ENCODE results near the gene CIAO1. TPM values are rescaled to one million over a fixed set of nuclear protein-coding genes. Genes with fewer than 3 reads are reported as not detected.

CIAO1 gene
- total and polyA plus RNA-seq, 2 donors (not counting 1 experiment from before 2014, with no cell fraction given), result 74.8 to 85.4 TPM

GRCh38 chr2:96316999-96317398, 51.0 kb downstream of the CIAO1 start:
- ChIA-PET CTCF (interaction anchor here (0.5 kb wide), 1 partner anchor 23 kb away, joined by 3 read pairs; no protein-coding TSS in a partner anchor), POLR2A (no interaction called here)
- Histone ChIP-seq H2AFZ (ENCODE audit: insufficient read depth, low read depth, low read length, poor library complexity, severe bottlenecking) (no peak overlapping the region), H4K20me1 (ENCODE audit: control insufficient read depth, insufficient read depth, low read length, poor library complexity, severe bottlenecking) (no peaks in the 10 kb centered on the region), H3K9ac (ENCODE audit: low read length) (no peak overlapping the region), H3K27me3 (replicated peaks in 1 of 4; ENCODE audit: control extremely low read depth in 1 of 4, control insufficient read depth in 3 of 4, insufficient read depth in 4 of 4, low read length in 3 of 4) (no peaks in the 10 kb centered on the region), H3K9me3 (ENCODE audit: control extremely low read depth in 1 of 3, control insufficient read depth in 2 of 3, insufficient read depth in 1 of 3, low read length in 2 of 3) (no peaks in the 10 kb centered on the region), H3K4me1 (ENCODE audit: control insufficient read depth in 2 of 2, insufficient read depth in 2 of 2, low read length in 2 of 2) (peaks cover 25% of the 10 kb centered on the region in 2 donors), H3K36me3 (replicated peaks in 1 of 2; ENCODE audit: control extremely low read depth in 1 of 2, control insufficient read depth in 1 of 2, extremely low read depth in 1 of 2, insufficient read depth in 2 of 2, low read length in 1 of 2) (no peaks in the 10 kb centered on the region), H3K4me3 (ENCODE audit: control extremely low read depth in 1 of 5, extremely low read depth in 1 of 5, insufficient read depth in 1 of 5, low read depth in 2 of 5, low read length in 4 of 5) (no peak overlapping the region), H3K27ac (ENCODE audit: low read length in 2 of 2) (no peak overlapping the region), H3K4me2 (replicated peaks; ENCODE audit: low read depth, low read length, poor library complexity, severe bottlenecking) (no peak overlapping the region), H3K79me2 (ENCODE audit: control insufficient read depth, insufficient read depth, low read length) (no peaks in the 10 kb centered on the region)
- ATAC-seq (ENCODE audit: low read depth), result no peak
- TF ChIP-seq EZH2 (IDR thresholded peaks at IDR 0.05; ENCODE audit: borderline replicate concordance, insufficient read depth, low read depth, low read length, poor library complexity, severe bottlenecking) (no peak), CTCF (IDR thresholded peaks at IDR 0.05) (no peak)
- no peaks in the 10 kb centered on the region for H3K27me3 Mint-ChIP-seq
- intact Hi-C loops (cut with micrococcal nuclease), result no loop called here
- no peak overlapping the region for H3K4me3 Mint-ChIP-seq
- peaks cover 31% of the 10 kb centered on the region for H3K4me1 Mint-ChIP-seq
- peak overlapping the region; percentile 7 for H3K27ac Mint-ChIP-seq
- no peaks in the 10 kb centered on the region for H3K9me3 Mint-ChIP-seq (ENCODE audit: insufficient read depth)
- no peak for DNase-seq

- Histone ChIP-seq H3K36me3 (replicated peaks in 1 of 2; ENCODE audit: control extremely low read depth in 1 of 2, control insufficient read depth in 1 of 2, extremely low read depth in 1 of 2, insufficient read depth in 2 of 2, low read length in 1 of 2) (no peaks in the 10 kb centered on the region), H3K4me2 (replicated peaks; ENCODE audit: low read depth, low read length, poor library complexity, severe bottlenecking) (no peak overlapping the region), H3K4me3 (ENCODE audit: control extremely low read depth in 1 of 5, extremely low read depth in 1 of 5, insufficient read depth in 1 of 5, low read depth in 2 of 5, low read length in 4 of 5) (no peak overlapping the region), H3K4me1 (ENCODE audit: control insufficient read depth in 2 of 2, insufficient read depth in 2 of 2, low read length in 2 of 2) (peaks cover 25 to 31% of the 10 kb centered on the region in 2 donors), H4K20me1 (ENCODE audit: control insufficient read depth, insufficient read depth, low read length, poor library complexity, severe bottlenecking) (no peaks in the 10 kb centered on the region), H3K79me2 (ENCODE audit: control insufficient read depth, insufficient read depth, low read length) (no peaks in the 10 kb centered on the region), H3K27ac (ENCODE audit: low read length in 2 of 2) (no peak overlapping the region), H3K27me3 (replicated peaks in 1 of 4; ENCODE audit: control extremely low read depth in 1 of 4, control insufficient read depth in 3 of 4, insufficient read depth in 4 of 4, low read length in 3 of 4) (no peaks in the 10 kb centered on the region), H3K9me3 (ENCODE audit: control extremely low read depth in 1 of 3, control insufficient read depth in 2 of 3, insufficient read depth in 1 of 3, low read length in 2 of 3) (no peaks in the 10 kb centered on the region), H2AFZ (ENCODE audit: insufficient read depth, low read depth, low read length, poor library complexity, severe bottlenecking) (no peak overlapping the region), H3K9ac (ENCODE audit: low read length) (no peak overlapping the region)
- DNase-seq (no peak), ATAC-seq (ENCODE audit: low read depth) (no peak)
- no peaks in the 10 kb centered on the region for H3K9me3 Mint-ChIP-seq (ENCODE audit: insufficient read depth)
- ChIA-PET POLR2A (no interaction called here), CTCF (interaction anchor here (0.5 kb wide), 1 partner anchor 23 kb away, joined by 3 read pairs; no protein-coding TSS in a partner anchor)
- no peak overlapping the region for H3K27ac Mint-ChIP-seq
- H3K27me3 Mint-ChIP-seq, result no peaks in the 10 kb centered on the region
- intact Hi-C loops (cut with micrococcal nuclease), result no loop called here
- no peak for TF ChIP-seq CTCF (IDR thresholded peaks at IDR 0.05)
- no peak for TF ChIP-seq EZH2 (IDR thresholded peaks at IDR 0.05; ENCODE audit: borderline replicate concordance, insufficient read depth, low read depth, low read length, poor library complexity, severe bottlenecking)
- H3K4me3 Mint-ChIP-seq, result no peak overlapping the region
- H3K4me1 Mint-ChIP-seq, result peaks cover 33% of the 10 kb centered on the region
- WGBS (ENCODE audit: insufficient coverage), result 93% methylated on average over 3 of the region's 4 CpGs
These were observed 51.6 kb downstream of the CIAO1 start for GRCh38 chr2:96317584-96317997.
